HG03139 (cell line): ENCODE measurements around the gene C2orf80.
A peak's percentile ranks its signal among the peaks of the same experiment; 100 is the strongest.
"Not testable (repeated sequence)": the region's sequence is repeated elsewhere in the genome, so short reads cannot be mapped to it uniquely, and the experiment has no call there.

Experiments used
- ATAC-seq: cut with Tn5 transposase; IDR thresholded peaks from one replicate; pipeline ENCODE4 v1.9.1; 2021; ENCODE audit not compliant: unreplicated experiment

C2orf80 gene

GRCh38 chr2:208182835-208183234, 7.0 kb downstream of the C2orf80 start:
- ATAC-seq: no peak

DNA sequence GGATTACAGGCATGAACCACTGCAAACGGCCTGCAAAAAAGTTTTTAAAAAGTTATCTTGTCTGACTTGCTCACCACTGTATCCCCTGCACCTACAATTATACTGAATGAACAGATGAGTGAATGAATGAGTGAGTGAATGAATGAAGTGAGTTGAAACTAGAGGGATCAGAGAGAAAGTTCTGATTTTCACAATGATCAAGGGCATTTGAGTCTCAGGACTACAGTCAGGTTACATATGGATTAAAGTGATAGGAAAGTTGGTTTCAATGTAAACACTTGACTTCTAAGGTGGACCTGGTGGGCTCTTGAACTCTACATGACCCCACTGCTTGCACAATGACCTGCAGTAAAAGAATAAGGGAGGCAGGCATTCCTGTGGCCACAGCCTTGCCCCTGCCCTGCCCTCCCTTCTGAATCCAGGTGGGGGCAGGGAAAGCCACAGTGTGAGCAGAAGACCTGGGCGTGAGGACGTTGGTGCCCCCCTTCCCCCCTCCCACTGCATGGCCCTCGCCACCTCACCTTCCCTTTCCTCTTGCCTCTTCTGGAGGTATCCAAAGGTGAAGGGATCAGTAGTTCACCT, 10.7 kb downstream of the C2orf80 start:
- ATAC-seq: no peak

- ATAC-seq: no peak
Observed at GRCh38 chr2:208175840-208176153, 14.0 kb downstream of the C2orf80 start.

DNA sequence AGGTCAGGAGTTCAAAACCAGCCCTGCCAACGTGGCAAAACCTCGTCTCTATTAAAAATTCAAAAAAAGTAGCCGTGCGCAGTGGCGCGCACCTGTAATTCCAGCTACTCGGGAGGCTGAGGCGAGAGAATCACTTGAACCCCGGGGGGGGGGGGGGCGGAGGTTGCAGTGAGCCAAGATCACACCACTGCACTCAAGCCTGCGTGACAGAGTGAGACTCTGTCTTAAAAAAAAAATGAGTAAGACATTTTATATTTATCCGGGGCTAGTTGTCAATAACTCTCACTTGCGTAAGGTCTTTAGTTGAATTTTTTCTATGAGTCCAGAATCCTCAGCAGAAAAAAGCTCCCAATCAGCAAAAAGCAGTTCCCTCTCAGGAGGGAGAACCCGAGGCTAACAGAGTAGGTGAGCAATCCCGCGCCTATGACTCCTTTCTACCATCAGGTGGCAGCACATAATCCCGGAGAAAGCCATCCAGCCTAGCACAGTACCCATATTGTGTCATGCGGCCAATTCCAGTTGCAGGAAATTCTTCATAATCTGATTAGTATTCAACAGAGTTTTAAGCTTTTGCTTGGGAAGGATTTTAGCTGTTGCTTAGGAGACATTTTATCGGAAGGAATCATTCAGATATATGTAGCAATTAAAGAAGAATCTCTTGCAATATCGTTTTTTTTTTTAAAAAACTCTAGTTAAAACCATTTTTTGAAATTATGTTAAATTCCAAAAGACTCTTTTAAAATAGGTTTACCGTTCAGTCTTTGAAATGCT, 14.6 kb downstream of the C2orf80 start:
- ATAC-seq: peak; percentile 99

DNA sequence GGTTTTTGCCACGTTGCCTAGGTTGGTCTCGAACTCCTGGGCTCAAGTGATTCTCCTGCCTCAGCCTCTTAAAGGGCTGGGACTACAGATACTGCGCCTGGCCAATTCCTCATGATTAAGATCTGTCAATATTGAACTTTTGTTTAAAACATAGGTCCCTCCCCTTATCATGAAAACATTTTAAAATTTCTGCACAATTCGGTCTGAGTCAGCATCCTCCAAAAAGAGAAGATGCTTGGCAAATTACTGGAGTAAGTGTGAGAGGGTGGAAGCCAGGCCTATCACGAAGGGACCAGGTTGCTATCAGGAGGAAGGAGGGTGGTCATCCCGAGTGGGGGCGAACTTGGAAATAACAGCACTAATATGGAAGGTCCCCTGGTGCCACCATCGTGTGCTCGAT, 15.7 kb downstream of the C2orf80 start:
- no peak for ATAC-seq

- ATAC-seq: no peak
Observed at GRCh38 chr2:208172125-208172524, 17.7 kb downstream of the C2orf80 start.

- no peak for ATAC-seq
Observed at GRCh38 chr2:208164951-208165755, 24.7 kb downstream of the C2orf80 start.

- no peak for ATAC-seq
Observed at GRCh38 chr2:208163489-208163888, 26.3 kb downstream of the C2orf80 start, which contains the start of gene CRYGA. TSS of gene CRYGA (minus strand) at chr2:208163589. CDS start at chr2:208163556, 33 bp downstream.

- ATAC-seq: no peak
Observed at GRCh38 chr2:208156439-208156838, 33.4 kb downstream of the C2orf80 start.

GRCh38 chr2:208153156-208153555, 36.7 kb downstream of the C2orf80 start:
- ATAC-seq: no peak

GRCh38 chr2:208150956-208151355, 38.9 kb downstream of the C2orf80 start:
- no peak for ATAC-seq

DNA sequence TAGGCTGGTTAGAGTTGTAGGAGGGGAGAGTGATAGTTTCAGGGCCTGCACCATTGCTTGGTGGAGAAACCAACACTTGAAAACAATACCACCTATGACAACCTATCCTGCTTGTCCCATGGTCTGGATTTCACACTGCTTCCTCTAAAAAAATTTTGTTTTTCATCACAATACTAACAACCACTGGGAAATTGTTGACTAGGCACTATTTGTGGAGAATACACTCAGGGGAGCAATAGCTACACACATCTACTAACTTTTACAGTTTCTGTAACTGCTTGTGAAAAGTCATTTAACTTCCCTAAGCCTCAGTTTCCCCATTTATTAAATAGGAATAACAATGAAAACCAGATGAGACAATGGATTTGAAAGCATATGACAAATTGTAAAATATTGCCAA, 39.7 kb downstream of the C2orf80 start:
- no peak for ATAC-seq

DNA sequence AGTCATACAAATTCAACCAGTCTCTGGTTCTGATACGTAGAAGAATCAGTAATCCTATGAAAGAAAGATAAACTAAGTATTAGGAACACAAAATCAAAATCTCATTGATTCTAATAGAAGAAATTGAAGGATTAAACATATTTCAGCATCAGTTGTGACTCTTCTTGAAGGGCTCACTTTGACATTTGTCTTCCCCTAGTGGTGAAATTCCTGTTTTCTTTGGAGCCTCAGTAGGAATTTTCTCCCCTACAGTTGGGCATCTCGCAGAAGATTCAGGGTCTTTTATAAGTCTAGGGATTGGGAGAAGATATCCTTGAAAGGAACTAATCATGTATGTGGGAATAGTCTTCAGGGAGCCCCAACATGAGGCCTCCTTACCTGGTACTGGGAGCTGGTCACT, 41.0 kb downstream of the C2orf80 start:
- no peak for ATAC-seq

GRCh38 chr2:208147759-208148158, 42.1 kb downstream of the C2orf80 start:
- no peak for ATAC-seq

- no peak for ATAC-seq
Observed at GRCh38 chr2:208147008-208147407, 42.8 kb downstream of the C2orf80 start.

GRCh38 chr2:208146006-208146405, 43.8 kb downstream of the C2orf80 start, which contains the start of gene CRYGB:
TSS of gene CRYGB (minus strand) at chr2:208146158. CDS start at chr2:208146120, 38 bp downstream.
- ATAC-seq: no peak

DNA sequence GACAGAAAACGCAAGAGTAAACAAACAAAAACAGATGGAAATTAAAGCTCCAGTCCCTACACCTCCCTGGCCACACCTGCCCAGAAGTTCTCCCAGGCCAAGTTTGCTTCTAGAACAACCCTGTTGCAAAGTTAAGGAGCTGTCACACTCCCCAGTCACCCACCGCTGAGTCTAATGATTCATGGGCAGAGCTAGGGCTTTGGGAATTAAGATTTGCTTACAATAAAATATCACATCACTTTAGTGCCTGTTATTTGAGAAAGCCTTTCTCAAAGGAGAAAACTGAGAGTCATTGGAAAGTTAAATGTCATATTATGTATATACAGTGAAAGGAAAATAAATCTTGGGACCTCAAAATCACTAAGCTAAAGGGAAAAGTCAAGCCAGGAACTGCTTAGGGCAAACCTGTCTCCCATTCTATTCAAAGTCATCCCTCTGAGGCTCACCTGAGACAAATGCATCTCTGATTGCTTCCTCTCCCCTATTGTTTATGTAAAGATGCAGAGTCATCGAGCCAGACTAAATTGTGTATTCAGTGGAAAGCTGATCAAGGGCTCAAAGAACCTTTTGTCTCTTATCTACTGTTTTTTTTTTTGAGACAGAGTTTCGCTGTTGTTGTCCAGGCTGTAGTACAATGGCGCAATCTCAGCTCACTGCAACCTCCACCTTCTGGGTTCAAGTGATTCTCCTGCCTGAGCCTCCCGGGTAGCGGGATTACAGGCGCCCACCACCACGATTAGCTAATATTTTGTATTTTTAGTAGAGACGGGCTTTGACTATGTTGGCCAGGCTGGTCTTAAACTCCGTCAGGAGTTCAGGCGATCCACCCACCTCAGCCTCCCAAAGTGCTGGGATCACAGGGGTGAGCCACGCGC, 46.7 kb downstream of the C2orf80 start:
- ATAC-seq: no peak

GRCh38 chr2:208142240-208142924, 47.4 kb downstream of the C2orf80 start:
- no peak for ATAC-seq

GRCh38 chr2:208139447-208139846, 50.4 kb downstream of the C2orf80 start:
- ATAC-seq: no peak

GRCh38 chr2:208138334-208138733, 51.5 kb downstream of the C2orf80 start:
- not testable (repeated sequence) for ATAC-seq
